Spleen (tissue), 7 donors: ENCODE measurements around the gene LMBR1.

Source experiments
- POLR2A ChIP-seq, 3 donors: fragments of 450-650 bp; IDR thresholded peaks; one replicate each; pipeline ENCODE4 v1.5.1; 2017; ENCODE audit warnings: antibody characterized with exemption in 3 of 3, mild to moderate bottlenecking in 1 of 3
- POLR2AphosphoS5 ChIP-seq, 3 donors: sonication (generic); formaldehyde crosslinking; IDR thresholded peaks; one replicate each; pipeline ENCODE4 v1.5.1; 2017; ENCODE audit warnings: antibody characterized with exemption in 3 of 3
- TF ChIP-seq, protein P1 (sequence below), 11 experiments: fragments of 200-600 bp in 7 of 11; fragments of 450-650 bp in 4 of 11; sonication (generic) in 4 of 11; IDR thresholded peaks in 8 of 11; conservative IDR thresholded peaks in 3 of 11; 1 replicate in 7 of 11; 2 replicates in 4 of 11; pipeline versions ENCODE4 v1.4.0 to v1.8.0; 2016 to 2021; ENCODE audit warnings: antibody characterized with exemption in 11 of 11, inconsistent platforms in 4 of 11, mild to moderate bottlenecking in 1 of 11
- donor health status: DM: no; HTN: no; CAD: no; lungs with moderate emphysema.
- donor health status: DM: no; HTN: no; CAD: no.
- donor health status: DM: no; HTN: no; CAD: no.

DNA sequence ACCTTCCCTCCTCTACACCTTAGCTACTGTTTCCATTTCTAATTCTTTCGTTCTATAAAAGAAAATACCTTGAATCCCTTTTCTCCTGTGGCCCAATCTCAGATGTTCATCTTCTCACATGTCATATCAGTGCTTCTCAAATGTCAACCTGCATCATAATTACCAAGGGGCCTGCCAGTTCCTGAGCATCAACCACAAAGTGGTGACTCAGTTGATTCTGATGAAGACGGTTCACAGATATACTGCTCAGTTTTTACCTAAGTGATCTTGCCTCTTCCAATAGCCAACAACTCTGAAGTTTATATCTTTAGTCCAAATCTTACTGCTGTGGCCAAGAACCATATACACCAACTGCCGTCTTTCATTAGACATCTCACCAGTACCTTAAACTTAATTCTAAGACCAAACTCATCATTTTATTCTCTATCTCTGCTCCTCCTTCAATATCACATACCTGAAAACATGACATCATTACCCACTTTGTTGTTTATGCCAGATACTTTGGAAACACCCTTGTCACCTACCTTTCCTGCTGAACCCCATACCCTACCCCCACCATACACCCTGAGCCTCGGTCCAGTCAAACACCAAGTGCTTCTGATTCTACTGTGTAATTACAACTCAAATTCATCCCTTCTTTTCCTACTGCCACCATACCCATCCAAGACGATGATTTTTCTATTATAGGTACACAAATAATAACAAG, 115.5 kb downstream of the LMBR1 start:
- TF ChIP-seq, protein P1, sequence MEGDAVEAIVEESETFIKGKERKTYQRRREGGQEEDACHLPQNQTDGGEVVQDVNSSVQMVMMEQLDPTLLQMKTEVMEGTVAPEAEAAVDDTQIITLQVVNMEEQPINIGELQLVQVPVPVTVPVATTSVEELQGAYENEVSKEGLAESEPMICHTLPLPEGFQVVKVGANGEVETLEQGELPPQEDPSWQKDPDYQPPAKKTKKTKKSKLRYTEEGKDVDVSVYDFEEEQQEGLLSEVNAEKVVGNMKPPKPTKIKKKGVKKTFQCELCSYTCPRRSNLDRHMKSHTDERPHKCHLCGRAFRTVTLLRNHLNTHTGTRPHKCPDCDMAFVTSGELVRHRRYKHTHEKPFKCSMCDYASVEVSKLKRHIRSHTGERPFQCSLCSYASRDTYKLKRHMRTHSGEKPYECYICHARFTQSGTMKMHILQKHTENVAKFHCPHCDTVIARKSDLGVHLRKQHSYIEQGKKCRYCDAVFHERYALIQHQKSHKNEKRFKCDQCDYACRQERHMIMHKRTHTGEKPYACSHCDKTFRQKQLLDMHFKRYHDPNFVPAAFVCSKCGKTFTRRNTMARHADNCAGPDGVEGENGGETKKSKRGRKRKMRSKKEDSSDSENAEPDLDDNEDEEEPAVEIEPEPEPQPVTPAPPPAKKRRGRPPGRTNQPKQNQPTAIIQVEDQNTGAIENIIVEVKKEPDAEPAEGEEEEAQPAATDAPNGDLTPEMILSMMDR (IDR thresholded peaks at IDR 0.05 in 8 of 11, conservative IDR thresholded peaks at IDR 0.05 in 3 of 11) = no peak
- TF ChIP-seq POLR2AphosphoS5 (IDR thresholded peaks at IDR 0.05) = no peak
- TF ChIP-seq POLR2A (IDR thresholded peaks at IDR 0.05) = no peak
